Measurements from ENCODE around the gene NEU2.

The NEU2 gene

DNA sequence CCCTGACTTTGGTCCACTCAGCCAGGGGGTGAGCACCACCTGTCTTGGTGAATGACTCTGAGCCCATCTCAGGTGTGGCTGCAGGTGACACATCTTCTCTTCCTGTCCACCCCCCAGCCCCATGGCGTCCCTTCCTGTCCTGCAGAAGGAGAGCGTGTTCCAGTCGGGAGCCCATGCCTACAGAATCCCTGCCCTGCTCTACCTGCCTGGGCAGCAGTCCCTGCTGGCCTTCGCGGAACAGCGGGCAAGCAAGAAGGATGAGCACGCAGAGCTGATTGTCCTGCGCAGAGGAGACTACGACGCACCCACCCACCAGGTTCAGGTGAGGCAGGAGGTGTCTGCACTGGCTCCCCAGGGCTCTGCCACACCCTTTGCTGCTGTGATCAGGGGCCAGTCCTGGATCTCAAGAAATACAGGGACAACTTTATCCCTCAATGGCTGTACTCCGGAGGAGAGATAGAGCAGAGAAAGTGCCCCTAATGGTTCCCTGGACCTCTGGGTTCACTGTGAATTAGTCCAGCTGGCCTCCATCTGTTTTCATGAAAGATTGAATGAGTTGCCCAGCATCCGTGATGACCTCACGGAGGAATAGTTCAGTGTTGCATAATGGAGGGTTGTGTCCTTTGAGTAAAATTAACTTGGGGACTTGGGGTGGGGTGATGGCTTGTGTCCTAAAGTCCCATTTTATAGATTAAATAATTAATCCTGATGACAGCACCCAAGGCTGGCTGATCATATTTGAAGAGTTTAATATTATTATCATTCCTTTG lies at the start of gene NEU2:
Gene NEU2 (plus strand): TSS at position 122 of the 770 bp plus-strand sequence. CDS start 0 bp downstream, at position 122.
- DNase-seq (ENCODE audit: low spot score), result no peak

DNA sequence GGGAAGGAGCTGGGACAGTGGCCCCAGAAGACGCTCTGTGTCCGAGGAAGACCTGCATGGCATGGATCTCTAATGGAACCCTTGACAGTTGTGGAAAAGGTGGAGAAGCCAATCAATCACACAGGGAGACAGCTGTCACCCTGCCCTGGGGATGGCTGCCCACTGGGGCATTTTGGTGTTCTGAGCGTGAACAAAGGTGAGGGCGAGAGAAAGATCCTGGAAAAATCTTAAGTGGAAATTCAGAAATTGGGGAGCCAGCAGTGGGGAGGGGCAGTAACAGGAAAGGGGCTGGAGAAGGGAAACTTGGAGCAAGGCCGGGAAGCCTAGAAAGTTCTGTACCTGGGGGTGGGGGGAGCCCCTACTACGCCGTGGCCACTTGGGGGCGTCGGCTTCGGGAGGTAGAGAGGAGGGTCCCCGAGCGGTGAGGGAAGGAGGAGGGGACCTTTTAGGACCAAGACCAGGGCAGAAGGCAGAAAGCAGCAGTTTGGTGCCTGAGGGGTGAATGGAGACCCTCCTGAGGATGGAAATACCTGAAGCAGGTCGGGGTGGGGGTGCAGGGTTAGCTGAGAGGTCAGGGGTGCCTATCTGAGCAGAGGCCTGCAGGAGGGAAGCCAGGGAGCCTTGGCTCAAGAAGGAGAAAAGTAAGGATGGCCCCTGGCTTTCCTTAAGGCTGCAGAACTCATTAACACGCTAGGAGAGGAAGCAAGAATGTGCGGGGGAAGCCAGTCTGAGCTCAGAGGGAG lies 49.4 kb upstream of the NEU2 start:
- no peak for DNase-seq (ENCODE audit: low spot score)

DNA sequence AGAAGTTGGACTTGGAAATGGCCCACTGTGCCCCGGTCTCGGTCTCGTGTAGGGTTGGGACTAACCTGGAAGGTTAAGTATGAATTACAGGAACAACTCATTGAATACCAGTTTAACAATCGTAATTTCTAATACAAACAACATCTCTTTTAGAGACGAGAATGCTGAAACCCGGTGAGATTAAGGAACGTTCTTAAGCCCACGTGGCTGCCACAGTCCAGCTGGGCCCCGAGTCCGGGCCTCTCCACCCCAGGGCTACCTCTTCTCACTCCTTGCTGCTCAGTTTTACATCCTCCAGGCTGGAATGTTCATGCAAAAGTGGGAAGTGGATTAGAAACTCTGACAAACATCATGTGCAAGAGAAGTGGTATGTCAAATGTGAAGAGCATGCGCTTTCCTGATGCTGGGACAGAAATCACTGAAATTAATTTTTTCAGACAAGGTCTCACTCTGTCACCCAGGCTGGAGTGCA lies 48.8 kb upstream of the NEU2 start:
- DNase-seq (ENCODE audit: low spot score), result no peak

DNA sequence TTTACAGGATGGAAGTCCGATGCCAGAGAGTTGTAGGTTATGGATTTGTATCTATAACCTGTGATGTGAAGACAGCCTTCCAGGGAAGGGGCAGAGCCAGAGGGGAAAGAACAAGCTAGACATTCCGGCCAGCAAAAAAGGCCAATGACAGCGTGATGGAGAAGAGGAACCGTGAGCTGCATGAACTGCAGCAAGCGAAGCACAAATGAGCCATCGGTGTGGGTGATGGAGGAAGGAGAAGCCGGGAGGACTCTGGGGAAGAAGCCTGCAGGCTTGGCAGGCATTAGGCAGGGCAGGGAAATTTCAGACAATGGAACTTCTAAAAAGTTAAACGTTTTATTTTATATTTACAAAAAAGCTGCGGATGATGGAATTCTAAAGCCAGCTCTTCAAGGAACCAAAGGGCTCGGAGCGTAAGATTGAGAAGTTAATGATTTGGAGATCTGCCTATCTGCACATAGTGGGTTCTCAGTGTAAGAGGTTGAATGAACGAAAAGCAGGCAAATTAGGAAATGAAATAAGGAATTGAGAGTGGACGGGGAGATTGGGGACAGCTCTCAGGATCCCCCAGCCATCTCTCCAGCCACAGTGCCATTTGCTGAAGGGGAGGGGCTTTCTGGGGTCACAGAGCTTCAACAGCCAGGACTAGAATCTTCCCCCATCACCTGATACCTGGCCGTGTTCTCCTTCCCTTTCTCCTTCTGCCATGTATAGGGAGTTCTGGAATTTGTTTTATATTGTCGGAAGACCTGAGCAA lies 47.8 kb upstream of the NEU2 start:
- DNase-seq (ENCODE audit: low spot score), result no peak

DNA sequence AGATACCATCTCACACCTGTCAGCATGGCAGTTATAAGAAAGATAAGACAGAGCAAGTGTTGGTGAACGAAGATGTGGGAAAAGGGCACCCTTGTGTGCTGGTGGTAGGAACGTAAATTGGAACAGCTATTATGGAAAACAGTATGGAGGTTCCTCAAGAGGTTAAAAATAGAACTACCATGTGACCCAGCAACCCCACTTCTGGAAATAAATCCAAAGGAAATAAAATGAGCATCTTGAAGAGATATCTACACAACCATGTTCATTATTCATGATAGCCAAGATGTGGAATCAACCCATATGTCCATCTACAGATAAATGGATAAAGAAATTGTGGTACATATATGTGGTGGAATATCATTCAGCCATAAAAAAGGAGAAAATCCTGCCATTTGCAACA lies 46.3 kb upstream of the NEU2 start:
- DNase-seq (ENCODE audit: low spot score), result no peak

DNA sequence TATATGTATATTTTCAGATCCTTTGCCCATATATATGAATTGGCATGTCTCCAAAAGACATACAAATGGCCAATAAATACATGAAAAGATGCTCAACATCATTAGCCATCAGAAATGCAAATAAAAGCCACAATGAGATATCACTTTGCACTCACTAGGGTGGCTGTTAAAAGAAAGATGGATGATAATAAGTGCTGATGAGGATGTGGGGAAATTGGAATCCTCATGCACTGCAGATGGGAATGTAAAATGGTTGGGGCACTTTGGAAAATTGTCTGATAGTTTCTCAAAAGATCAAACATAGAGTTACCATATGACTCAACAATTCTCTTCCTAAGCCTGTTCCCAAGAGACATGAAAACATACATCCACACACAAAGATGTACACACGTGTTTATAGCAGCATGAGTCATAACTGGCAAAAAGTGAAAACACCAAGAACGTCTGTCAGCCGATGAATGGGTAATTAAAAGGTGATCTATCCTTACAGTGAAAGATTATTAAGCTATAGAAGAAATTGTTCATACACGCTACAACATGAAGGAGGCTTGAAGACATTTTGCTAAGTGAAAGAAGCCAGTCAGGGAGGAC lies 39.1 kb upstream of the NEU2 start:
- no peak for DNase-seq (ENCODE audit: low spot score)

DNA sequence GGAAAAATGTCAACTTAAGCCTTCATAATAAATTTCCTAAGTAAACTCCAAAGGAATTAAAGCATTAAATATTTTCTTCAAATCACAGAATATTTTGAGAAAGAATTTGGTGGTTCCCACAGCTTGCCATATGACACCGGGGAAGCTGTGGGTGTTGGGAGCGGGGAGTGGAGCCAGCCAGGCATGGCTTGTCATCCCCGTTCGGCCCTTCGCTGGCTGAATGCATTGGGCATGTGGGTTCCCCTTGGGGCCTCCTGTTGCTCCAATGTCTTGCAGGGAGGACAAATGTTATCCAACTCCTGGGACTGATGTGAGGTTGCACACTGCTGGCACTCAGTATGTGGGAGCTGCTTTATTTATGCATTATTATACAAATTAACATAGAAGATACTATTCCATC lies 38.0 kb upstream of the NEU2 start:
- DNase-seq (ENCODE audit: low spot score), result no peak

DNA sequence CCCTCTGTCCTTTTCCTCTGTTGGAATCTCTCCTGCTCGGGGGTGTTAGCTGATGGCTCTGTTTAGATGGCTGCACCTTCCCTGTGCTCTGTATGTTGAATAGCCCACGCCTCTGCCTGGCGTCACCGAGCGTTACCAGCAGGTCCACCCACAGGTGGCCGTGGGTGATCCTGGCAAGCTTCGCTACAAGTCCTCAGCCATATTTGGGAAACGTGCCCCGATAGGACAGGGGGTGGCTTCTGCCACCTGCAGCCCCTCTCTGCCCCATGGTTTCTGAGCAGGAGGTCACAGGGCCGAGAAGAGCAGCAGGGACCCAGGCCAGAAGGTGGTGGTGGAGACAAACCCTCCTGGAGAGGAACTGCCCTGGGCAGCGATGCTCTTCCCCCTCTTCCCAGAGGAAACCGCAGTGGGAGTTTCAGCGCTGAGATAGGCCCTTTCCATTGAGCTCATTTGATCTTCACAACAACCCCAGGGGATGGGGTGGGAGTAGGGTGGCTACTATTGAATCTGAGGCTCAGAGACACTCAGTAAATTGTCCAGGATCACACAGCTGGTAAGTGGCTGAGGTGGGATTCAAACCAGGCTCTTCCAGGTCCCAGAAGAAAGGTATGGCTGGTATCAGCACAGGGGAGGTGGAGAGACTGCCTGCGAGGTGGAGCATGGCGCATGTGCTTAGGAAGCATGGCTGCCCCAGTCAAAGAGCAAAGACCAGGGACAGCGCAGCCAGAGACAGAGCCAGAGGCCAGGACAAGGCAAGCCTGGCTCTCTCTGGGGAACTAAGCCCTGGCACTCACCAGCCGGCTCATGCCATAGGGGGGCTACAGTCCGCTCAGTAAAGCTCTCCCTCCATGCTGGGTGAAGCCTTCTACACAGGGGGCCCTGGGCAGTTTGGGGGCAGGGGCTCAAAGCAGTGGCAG lies 34.5 kb upstream of the NEU2 start:
- DNase-seq (ENCODE audit: low spot score), result no peak

DNA sequence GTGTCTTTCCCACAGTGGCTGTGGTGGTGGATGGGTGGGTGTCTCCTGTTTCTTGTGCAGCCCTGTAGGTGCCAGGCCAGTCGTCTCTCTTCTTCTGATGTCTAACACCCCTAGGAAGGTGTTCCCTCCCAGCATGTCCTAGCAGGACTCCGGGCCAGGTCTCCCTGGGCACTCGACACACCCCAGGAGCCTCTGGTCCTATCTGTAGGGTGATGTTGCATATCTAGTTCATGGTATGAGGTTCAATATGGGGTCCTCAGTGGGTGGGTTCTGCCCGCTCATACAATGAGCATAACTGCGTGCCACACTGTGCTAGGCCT lies 33.8 kb upstream of the NEU2 start:
- no peak for DNase-seq (ENCODE audit: low spot score)

DNA sequence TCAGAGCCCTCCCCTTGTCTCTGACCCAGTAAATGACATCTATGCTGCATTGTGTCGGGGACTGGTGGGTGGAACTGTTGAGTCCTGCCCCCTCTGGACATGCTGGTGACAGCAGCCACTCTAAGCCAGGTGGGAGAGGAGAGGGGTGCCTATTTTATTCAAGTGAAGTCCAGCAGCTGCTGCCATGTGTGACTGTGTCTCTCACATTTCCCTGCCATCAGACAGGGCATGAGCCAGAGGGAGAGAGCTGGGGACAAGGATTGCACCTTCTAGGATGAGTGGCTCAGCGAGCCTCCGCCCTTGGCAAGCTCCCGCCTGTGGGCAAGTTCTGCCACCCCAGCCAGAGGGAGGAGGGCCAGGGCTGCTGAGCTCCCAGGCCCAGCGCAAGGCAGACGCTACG lies 33.1 kb upstream of the NEU2 start:
- DNase-seq (ENCODE audit: low spot score), result no peak

DNA sequence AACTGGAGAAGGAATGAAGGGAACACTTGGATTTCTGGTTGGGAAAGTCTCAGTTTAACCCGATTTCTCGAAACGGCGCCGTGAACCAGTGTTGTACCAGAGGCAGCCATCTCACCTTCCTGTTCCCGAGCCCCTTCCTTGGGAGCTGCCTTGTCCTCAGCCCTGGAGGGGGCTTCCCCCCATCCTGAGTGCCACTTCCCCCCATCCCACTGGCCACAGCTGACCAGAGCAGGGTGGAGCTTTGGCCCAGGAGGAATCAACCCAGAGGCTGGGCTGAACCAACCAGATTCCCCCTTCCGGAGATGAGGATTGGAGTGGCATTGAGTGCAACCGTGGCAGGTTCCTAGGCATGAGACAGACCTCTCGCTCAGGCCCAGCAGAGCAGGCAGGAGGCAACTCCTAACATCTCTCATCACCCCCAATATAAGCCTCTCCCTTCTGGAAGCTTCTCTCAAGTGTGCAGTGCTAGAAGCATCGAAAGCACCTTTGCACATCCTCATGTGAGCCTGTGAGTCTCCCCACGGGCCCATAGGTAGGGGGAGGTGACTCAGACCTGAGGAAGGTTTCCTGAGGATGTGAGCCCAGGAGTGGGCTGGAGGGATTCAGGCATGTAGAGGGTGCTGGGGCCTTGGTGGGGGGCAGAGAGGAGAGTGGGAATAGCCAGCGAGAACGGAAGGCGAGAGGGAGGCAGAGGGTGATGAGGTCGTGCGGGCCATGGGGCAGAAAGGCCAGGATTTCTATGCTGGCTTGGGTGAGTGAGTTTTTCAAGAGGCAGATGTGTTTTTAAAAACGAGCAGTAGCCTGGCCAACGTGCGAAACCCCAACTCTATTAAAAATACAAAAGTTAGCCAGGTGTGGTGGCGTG lies 31.4 kb upstream of the NEU2 start:
- DNase-seq (ENCODE audit: low spot score), result no peak

DNA sequence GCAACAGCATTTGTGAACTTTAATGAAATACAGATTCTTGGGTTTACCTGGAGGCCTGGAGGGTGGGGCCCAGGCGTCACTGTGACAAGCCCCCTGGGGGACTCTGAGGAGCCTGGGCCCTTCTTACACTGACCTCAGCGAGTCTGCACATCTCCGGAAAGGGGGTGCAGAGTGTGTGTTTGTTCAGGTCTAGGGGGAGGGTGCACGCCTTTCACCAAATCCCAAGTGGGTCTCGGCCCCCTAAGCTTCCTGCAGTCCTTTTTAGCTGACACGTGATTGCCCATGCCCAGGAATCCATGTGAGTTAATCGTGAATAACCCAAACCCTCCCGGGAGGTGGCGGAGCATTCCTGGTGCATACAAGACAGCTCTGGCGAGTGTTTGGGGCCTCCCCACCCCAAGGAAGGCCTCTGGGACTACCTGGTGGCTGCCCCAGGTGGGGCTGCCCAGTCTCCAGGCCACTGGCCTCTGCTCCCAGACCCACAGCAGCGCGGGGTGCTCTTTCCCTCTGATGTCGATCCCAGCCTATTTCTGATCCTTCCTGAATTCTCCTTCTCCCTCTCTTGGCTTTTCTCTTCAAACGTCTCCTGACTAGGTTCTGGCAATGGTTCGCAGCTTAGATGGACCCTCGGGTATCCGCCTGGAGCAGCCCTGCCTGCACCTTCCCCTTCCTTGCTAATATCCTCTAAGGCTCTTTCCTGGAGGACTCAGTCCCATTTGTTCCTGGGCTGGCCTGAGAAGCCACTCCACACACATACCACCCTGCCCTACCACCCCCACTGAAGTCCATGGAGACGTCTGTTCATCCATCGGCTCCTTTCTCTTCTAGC lies 29.4 kb upstream of the NEU2 start:
- DNase-seq (ENCODE audit: low spot score), result no peak

DNA sequence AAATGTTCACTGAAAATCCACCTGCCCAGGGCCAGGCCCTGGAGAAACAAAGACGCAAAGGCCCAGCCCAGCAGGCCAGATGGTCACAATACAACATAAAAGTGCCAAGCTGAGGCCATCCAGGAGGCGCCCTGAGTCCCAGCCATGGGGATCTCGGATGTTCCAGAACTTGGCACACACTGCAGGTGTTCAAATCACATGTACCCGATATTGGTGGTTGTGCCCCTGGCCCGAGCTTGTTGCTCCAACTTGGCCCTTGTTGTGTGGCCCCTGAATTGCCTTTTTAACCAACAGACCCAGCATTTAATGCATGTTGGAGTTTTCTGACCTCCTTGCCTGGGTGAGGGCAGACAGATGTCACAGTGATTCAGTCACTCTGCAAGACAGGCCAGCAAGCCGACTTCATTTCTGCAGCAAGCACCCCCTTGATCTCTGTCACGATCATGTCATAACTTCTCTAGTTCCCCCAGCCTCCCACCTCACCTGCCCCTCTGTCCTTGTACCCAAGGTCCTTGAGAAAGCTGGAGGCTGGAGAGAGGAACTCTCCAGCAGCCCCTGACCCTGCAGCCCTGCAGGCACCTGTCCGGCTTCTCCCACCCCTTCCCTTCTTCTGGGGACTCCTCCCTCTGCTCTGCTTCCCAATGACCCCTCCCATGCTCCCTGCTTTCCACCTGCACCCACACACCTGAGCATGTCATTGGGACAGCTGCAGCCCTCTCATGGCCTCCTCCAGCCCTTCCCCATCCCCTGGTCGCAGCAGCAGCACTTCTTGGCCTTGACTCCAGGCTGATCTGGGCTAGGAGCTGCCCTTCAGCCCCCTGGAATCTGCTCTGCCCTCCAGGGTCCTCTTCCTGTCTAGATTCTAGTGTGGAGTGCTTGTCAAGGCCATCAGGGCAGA lies 28.6 kb upstream of the NEU2 start:
- DNase-seq (ENCODE audit: low spot score), result no peak

DNA sequence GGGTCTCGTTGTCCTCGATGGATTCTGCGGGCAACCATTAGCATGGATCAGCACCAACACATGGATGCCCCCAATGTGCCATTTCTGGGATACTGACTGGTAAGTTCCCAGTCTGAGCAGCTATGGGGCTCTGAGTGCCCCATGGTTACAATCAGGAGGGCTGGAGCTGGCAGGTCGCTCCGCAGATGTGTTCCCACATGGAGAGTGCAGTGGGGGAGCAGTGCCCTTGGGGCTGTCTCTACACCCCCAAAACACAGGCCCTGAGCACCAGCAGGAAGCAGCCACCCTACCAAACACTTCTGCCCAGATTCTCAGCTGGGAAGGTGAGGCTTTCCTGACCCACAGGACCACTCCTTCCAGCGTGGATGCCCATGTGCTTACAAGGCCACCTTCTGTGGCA lies 27.4 kb upstream of the NEU2 start:
- DNase-seq (ENCODE audit: low spot score), result no peak

DNA sequence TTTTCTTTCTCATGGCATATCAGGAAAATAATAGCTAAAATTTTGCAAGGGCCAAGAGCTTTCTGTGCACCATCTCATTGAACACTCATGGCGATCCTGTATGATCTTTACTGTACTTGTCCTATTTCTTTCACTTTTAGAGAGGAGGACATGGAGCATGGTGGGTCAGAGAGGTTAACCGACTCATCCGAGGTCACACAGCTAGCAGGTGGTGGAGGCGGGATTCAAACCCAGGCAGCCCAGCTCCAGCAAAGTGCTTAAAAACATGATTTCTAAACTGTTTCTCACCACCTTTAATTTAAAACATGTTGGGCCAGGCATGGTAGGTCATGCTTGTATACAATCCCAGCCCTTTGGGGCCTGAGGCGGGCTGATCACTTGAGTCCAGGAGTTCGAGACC lies 25.8 kb upstream of the NEU2 start:
- DNase-seq (ENCODE audit: low spot score), result no peak

DNA sequence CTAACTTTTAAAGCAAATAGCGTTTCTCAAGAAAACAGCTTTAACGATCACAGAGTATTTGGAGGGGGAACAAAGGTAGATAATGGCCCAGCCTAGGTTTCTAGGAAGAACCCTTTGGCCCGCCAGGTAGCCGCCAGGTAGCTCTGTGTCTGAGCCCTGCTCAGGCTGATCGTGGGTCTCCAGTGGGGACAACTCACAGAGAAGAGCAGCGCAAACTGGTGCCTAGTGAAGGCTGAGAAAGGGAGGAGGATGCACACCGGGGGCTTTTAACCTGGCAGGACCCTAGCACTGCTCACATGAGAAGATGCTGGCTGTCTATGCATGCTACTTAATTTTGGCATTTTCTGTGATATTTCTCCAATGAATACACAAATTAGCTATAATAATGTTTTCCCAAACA lies 25.2 kb upstream of the NEU2 start:
- no peak for DNase-seq (ENCODE audit: low spot score)

DNA sequence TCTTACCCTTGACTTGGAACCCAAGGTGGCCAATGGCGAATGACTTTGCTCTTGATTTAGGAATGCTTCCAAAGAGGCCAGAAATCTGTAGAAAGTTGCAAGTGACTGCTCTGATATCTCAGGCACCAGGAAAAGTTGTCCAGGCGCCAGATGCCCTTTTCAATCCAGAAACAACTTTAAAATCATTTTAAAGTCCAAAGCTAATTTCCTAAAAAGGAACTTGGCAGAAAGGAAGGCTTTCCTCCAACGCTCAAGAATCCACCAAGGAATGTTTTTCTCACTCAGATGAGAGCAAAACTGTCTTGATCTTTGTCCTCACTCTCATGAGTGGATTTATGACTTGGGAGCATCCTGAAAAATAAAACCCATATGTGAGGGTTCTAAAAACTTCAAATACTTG lies 24.7 kb upstream of the NEU2 start:
- DNase-seq (ENCODE audit: low spot score), result no peak

DNA sequence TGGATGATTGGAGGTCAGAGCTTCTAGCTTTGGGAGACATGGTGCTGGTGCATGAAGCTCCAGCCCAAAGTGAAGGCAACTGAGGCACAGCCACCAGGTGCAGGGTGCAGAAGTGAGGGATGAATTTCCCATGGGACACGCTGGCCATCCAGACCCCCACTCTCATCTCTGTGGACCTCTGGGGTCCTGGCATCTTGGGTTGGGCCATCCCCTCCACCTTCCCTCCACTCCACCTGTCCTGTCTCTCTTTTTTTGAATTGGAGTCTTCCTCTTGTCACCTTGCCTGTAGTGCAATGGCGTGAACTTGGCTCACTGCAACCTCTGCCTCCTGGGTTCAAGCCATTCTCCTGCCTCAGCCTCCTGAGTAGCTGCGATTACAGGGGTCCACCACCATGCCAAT lies 22.8 kb upstream of the NEU2 start:
- DNase-seq (ENCODE audit: low spot score), result no peak
